GM19238 (cell line): ENCODE data around the gene LY6G5C.

Source experiments
- DNase-seq: peaks from one replicate; pipeline ENCODE4 v3.0.0; 2011; ENCODE audit warnings: low spot score; ENCODE audit not compliant: insufficient read length

The LY6G5C gene

GRCh38 chr6:31642798-31643570 is 37.9 kb downstream of the LY6G5C start:
- no peak for DNase-seq

DNA sequence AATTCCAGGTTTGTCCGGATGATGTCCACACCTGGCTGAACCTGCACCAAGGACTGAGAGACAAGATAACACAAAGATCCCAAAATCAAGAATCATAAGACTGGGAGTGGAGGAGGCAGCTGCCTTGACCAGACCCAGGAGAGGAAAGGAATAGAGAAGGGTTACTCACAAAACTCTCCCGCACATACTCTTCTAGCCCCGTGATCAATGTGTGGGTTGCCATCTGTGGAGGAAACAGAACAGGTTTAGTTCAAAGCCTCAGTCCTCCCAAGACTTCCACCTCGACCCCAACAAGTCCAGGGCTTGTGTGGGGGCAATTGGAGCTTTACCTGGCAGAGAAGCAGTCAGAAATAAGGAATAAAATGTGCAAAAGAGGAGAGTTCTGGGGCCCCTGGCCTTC is 39.5 kb downstream of the LY6G5C start:
- no peak for DNase-seq

GRCh38 chr6:31640612-31641011 is 40.3 kb downstream of the LY6G5C start:
- no peak for DNase-seq

DNA sequence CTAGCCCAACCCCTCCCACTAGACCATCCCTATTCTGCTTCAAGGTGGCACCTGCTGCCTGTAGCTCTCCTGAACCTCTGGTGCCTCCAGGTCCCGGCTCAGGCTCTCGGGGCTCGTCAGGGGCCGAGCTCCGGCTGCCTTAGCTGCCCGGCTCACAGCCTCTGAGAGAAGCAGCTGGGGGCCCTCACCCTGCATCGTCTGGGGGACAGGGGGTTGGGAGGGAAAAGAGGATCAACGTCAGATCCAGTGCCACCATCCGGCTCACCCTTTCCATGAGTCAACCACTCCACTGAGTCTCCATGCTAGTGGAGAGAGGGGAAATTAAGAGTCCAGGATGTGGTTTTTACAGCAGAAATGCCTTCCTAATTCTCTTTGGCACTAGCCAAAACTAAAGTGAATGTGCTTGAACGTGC is 41.4 kb downstream of the LY6G5C start:
- DNase-seq = no peak

GRCh38 chr6:31639043-31639442 is 41.8 kb downstream of the LY6G5C start:
- no peak for DNase-seq

DNA sequence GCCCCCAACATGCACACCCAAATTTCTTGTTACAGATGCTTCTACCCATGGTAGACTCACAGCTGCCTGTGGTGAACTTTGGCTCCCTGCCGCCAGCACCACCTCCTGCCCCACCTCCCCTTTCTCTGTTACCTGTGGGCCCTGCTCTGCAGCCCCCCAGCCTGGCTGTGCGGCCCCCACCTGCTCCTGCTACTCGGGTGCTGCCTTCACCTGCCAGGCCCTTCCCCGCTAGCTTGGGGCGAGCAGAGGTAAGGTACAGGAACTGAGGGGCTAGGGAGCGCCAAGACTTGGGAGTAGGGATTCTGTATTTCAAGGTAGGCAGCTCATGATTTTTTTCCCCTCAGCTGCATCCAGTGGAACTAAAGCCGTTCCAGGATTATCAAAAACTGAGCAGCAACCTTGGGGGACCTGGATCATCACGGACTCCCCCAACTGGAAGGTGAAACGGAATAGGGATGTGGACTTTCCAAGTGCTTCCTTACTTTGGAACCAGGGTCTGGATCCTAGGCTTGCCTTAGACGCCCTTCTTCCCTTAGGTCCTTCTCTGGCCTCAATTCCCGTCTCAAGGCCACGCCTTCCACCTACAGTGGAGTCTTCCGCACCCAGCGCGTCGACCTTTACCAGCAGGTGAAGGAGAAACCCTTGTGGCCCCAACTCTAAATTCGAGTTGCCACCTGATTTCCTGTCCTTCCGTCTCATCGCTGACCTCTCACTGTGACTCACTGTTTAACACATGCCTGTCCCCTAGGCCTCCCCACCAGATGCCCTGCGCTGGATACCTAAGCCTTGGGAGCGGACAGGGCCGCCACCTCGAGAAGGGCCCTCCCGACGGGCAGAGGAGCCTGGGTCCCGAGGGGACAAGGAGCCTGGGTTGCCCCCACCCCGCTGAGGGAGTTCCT is 43.9 kb downstream of the LY6G5C start:
- DNase-seq = no peak

DNA sequence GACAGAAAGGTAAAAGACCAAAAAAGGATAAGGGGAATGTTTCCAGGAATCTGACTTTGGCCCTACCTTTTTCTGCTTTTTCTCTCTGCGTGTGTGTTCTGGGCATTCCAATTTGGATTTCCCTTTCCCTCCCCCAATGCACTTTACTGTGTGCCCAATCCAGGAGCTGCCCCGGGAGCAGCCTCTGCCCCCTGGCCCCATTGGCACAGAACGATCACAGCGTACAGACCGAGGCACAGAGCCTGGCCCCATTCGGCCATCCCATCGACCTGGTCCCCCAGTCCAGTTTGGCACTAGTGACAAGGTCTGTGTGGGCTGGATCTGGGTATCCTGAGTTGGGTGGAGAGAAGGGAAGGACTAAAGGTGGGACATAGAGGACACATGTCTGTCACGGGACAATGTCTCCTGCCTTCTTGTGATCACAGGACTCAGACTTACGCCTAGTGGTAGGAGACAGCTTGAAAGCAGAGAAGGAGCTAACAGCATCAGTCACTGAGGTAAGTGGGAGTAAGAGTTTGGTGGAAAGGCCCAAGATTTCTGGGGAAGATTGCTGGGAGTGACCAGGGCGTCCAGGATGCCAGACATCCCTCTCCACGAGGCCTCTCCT is 45.8 kb downstream of the LY6G5C start:
- DNase-seq = no peak

DNA sequence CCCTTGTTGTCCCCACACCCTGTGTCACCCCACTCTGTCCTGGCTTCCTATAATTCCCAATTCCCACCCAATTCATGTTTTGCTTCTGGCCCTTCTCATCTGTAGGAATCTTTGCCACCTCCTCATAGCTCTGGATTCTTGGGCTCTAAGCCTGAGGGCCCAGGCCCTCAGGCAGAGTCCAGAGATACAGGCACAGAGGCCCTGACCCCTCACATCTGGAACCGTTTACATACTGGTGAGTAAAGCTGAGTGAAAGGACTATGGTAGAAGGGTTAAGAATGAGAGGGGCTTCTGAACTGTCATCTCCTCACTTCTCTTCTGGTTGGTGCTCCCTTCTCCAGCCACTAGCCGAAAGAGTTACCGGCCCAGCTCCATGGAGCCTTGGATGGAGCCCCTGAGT is 46.7 kb downstream of the LY6G5C start:
- no peak for DNase-seq

DNA sequence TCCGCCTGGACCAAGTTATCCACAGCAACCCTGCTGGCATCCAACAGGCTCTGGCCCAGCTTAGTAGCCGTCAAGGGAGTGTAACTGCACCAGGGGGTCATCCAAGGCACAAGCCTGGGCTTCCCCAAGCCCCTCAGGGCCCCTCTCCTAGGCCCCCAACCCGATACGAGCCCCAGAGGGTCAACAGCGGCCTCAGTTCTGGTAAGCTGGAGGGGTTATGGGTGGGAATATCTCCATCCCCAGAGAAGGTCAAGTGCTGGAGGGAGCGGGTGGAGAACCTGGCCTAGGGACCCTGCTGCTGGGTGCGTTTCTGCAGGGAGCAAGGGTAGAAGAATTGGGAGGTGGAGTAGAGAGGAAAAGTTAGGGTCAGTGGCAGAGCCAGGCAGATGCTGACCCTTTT is 47.4 kb downstream of the LY6G5C start:
- DNase-seq = no peak

DNA sequence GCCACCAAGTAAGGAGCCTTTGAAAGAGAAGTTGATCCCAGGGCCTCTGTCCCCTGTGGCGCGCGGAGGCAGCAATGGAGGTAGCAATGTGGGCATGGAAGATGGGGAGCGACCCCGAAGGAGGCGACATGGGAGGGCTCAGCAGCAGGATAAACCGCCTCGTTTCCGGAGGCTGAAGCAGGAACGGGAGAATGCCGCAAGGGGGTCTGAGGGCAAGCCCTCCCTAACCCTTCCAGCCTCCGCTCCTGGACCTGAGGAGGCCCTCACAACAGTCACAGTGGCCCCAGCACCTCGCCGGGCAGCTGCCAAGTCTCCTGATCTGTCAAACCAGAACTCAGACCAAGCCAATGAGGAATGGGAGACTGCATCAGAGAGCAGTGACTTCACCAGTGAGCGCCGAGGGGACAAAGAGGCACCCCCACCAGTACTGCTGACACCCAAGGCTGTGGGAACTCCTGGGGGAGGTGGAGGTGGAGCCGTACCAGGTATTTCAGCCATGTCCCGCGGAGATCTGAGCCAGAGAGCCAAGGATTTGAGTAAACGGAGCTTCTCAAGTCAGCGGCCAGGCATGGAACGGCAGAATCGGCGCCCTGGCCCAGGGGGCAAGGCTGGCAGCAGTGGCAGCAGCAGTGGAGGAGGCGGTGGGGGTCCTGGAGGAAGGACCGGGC is 48.5 kb downstream of the LY6G5C start:
- DNase-seq = no peak

- no peak for DNase-seq
These were observed 49.1 kb downstream of the LY6G5C start for GRCh38 chr6:31631681-31632278.

DNA sequence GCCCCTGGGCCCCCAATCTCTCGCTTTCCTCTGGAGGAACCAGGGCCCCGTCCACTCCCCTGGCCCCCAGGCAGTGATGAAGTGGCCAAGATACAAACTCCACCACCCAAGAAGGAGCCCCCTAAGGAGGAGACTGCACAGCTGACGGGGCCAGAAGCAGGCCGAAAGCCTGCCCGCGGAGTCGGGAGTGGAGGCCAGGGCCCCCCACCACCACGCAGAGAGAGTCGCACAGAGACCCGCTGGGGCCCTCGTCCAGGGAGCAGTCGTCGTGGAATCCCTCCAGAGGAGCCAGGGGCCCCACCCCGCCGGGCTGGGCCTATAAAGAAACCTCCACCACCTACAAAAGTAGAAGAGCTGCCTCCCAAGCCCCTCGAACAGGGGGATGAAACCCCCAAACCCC is 49.7 kb downstream of the LY6G5C start:
- no peak for DNase-seq

GRCh38 chr6:31630177-31630934 is 50.5 kb downstream of the LY6G5C start:
- DNase-seq = no peak

GRCh38 chr6:31629014-31629413 is 51.9 kb downstream of the LY6G5C start:
- no peak for DNase-seq

DNA sequence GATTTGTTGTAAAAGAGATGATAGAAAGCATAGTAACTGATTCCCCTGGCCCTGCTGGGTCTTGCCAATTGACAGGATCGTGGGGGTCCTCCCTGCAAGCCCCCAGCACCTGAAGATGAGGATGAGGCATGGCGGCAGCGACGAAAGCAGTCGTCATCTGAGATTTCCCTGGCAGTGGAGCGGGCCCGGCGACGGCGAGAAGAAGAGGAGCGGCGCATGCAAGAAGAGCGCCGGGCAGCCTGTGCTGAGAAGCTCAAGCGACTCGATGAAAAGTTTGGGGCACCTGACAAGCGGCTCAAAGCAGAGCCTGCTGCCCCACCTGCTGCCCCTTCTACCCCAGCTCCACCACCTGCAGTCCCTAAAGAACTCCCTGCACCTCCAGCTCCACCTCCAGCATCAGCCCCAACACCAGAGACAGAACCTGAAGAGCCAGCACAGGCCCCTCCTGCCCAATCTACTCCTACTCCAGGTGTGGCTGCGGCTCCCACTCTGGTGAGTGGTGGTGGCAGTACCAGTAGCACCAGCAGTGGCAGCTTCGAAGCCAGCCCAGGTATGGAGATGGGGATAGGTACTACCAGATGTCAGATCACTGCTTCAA is 53.1 kb downstream of the LY6G5C start:
- no peak for DNase-seq

DNA sequence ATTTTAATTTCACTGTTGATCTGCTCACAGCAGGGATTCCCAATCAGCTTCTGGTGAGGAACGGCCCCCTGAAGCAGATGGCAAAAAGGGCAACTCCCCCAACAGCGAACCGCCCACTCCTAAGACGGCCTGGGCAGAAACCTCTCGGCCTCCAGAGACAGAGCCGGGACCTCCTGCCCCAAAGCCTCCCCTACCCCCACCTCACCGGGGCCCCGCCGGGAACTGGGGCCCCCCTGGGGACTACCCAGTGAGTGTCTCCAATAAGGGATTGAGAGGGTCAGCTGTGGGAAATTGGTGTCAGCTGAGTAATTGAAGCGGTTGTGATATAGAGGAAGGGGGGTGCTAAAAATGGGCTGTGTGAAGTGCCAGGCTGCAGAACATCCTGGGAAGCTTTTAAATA is 53.9 kb downstream of the LY6G5C start:
- DNase-seq = no peak
